HUES64 (cell line): ENCODE data around the gene PTPRN2.

Experiments used
- H3K27ac ChIP-seq: 2 replicates; pipeline ENCODE4 v1.7.0; 2013; ENCODE audit warnings: low read depth, low read length, inconsistent platforms
- H3K27me3 ChIP-seq: 2 replicates; pipeline ENCODE4 v1.6.1; 2013; ENCODE audit warnings: mild to moderate bottlenecking, low read length; ENCODE audit not compliant: insufficient read depth
- H3K36me3 ChIP-seq: 2 replicates; pipeline ENCODE4 v1.6.1; 2013; ENCODE audit warnings: mild to moderate bottlenecking, low read length; ENCODE audit not compliant: insufficient read depth
- H3K4me1 ChIP-seq: 2 replicates; pipeline ENCODE4 v1.6.1; 2013; ENCODE audit warnings: mild to moderate bottlenecking, low read length, moderate library complexity; ENCODE audit not compliant: insufficient read depth
- H3K4me3 ChIP-seq: 2 replicates; pipeline ENCODE4 v1.5.1; 2013; ENCODE audit warnings: mild to moderate bottlenecking, low read length, moderate library complexity
- H3K9ac ChIP-seq: 2 replicates; pipeline ENCODE4 v1.6.1; 2013; ENCODE audit warnings: mild to moderate bottlenecking, low read depth, low read length
- H3K9me3 ChIP-seq: 2 replicates; pipeline ENCODE4 v1.6.1; 2013; ENCODE audit warnings: low read depth, low read length; ENCODE audit not compliant: insufficient read depth
- WGBS: fragments of 150-250, 120-280 bp; methylation state at CpG from one replicate; pipeline ENCODE4 v1.1.7; 2013; ENCODE audit warnings: missing lambda C conversion rate; 5-methylcytosine and 5-hydroxymethylcytosine counted together

The PTPRN2 gene

DNA sequence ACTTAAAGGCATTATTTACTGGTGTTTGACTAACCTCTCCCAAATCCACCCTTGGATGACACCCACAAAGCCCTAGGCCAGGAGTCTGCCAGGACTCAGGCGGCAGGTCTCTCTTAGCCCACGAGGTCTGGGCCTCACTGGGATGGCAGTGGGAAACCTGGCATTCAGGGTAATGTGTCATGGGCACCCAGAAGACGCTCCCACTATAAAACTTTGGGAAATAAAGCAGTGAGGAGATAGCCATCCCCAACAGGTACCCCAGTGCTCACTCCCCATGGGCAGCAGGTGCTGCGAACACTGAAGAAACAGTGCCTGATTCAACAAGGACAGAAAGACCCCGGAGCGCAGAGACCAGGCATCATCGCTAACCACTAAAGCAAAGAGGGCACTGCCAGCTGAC is 14.4 kb upstream of the PTPRN2 start:
- H3K27ac ChIP-seq = no peak overlapping the region
- no peak overlapping the region for H3K4me3 ChIP-seq
- WGBS = over 99% methylated on average over 7 of the region's 7 CpGs
- H3K9me3 ChIP-seq = no peaks in the 10 kb centered on the region
- no peak overlapping the region for H3K9ac ChIP-seq
- no peaks in the 10 kb centered on the region for H3K4me1 ChIP-seq
- H3K36me3 ChIP-seq = peaks cover 10% of the 10 kb centered on the region
- H3K27me3 ChIP-seq = no peaks in the 10 kb centered on the region

DNA sequence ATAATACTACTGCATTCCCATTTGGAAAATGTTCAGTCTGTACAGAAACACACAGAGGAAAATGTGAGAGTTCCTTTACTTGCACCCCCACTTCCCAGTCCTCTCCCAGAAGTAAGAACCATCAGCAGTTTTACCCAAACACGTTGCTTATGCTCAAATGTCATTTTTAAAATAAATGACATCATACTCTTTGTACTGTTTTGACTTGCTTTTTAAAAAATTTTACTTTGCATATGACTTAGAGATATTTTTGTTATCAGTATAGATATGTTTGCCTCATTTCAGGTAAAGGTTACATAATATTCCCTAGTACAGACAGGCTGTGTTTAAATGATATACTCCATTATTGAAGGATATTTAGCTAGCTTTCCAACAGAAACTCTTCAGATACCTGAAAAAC is 13.5 kb upstream of the PTPRN2 start:
- H3K9ac ChIP-seq = no peak overlapping the region
- no peak overlapping the region for H3K4me3 ChIP-seq
- H3K4me1 ChIP-seq = no peaks in the 10 kb centered on the region
- WGBS = 86% methylated on average over 1 of the region's 1 CpG
- H3K27ac ChIP-seq = no peak overlapping the region
- 0 out of 2 replicates have a peak, but pooled peaks cover under 1% of the 10 kb centered on the region for H3K36me3 ChIP-seq
- no peaks in the 10 kb centered on the region for H3K27me3 ChIP-seq
- peaks cover 8% of the 10 kb centered on the region; the same call in 1 of the 2 replicates for H3K9me3 ChIP-seq

DNA sequence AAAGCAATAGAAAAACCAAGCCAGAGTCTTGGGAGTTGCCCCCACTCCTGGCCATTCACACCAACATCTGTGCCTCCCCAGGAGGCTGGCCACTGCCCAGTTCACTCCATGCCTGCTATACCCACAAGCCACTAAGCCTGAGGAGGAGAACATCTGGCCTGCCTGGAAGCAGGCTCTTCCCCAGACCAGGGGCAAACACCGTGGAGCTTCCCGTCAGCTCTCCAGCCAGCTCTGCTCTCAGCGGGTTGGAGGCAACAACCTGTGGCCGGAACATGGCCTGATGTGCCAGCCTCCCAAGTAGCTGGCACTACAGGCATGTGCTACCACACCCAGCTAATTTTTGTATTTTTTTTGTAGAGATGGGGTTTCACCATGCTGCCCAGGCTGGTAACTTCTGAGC is 9.1 kb upstream of the PTPRN2 start:
- Histone ChIP-seq H3K36me3 (no peaks in the 10 kb centered on the region), H3K9ac (no peak overlapping the region), H3K27ac (no peak overlapping the region), H3K4me3 (no peak overlapping the region), H3K27me3 (no peaks in the 10 kb centered on the region), H3K9me3 (peaks cover 48% of the 10 kb centered on the region), H3K4me1 (no peaks in the 10 kb centered on the region)
- 96% methylated on average over 4 of the region's 4 CpGs for WGBS

DNA sequence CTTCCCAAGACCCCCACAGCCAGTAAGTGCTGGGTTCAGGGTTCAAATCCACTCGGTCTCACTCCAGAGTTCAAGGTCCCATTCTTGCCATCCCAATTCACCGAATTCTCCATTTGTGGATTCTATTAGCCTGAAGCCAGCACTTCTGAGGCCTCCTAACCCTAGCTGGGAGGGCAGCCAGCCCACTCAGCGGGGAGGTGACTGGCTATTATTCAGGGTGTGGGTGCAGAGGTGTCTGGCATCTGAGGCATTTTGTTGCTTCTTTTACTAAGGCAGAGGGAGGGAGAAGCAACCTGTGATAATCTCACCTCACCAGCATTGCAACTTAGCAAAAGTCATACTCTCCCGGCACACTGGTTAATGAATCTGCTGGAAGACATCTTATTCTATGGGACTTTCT is 8.7 kb upstream of the PTPRN2 start:
- Histone ChIP-seq H3K4me1 (no peaks in the 10 kb centered on the region), H3K9ac (no peak overlapping the region), H3K4me3 (no peak overlapping the region), H3K27me3 (no peaks in the 10 kb centered on the region), H3K9me3 (peaks cover 52% of the 10 kb centered on the region), H3K27ac (no peak overlapping the region), H3K36me3 (no peaks in the 10 kb centered on the region)
- 92% methylated on average over 4 of the region's 4 CpGs for WGBS

DNA sequence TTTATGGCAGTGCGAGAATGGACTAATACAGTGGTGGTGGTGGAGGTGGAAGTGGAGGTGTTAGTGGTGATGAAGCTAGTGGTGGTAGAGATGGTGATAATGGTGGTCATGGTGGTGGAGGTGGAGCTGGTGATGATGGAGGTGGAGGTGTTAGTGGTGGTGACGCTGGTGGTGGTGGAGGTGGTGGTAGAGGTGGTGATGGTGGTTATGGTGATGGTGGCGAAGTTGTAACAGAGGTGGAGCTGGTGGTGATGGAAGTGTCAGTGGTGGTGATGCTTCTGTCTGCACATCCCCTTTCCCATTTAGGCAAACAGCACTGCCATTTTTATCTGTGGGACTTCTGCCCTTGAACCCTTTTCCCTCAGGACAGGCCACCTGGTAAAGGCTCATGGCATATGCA is 7.4 kb upstream of the PTPRN2 start:
- Histone ChIP-seq H3K9me3 (peaks cover 63% of the 10 kb centered on the region), H3K4me3 (no peak overlapping the region), H3K9ac (no peak overlapping the region), H3K4me1 (no peaks in the 10 kb centered on the region), H3K27me3 (no peaks in the 10 kb centered on the region), H3K27ac (no peak overlapping the region), H3K36me3 (no peaks in the 10 kb centered on the region)
- WGBS = 51% methylated on average over 3 of the region's 3 CpGs

DNA sequence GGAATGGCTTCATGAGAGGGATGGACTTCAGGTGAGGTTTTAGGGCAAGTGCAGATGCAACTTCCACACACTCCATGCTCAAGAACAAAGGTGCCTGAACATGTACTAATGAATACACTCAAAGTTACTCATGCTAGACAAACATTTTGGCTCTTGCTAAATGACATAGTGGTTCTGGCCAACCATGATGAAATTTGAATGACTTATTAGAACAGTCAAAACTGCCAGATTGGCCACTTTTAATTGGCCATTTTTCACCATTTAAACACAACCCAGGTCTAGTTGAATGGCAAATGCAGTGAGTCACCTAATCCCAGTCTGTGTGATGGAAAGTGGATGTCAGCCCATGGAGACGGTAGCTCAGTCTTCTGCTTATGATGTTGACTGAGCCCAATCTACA is 4.9 kb upstream of the PTPRN2 start:
- H3K27ac ChIP-seq = no peak overlapping the region
- peaks cover 82% of the 10 kb centered on the region for H3K9me3 ChIP-seq
- no peaks in the 10 kb centered on the region for H3K36me3 ChIP-seq
- 84% methylated on average over 1 of the region's 1 CpG for WGBS
- peaks cover 8% of the 10 kb centered on the region for H3K27me3 ChIP-seq
- H3K4me1 ChIP-seq = no peaks in the 10 kb centered on the region
- no peak overlapping the region for H3K9ac ChIP-seq
- no peak overlapping the region for H3K4me3 ChIP-seq

DNA sequence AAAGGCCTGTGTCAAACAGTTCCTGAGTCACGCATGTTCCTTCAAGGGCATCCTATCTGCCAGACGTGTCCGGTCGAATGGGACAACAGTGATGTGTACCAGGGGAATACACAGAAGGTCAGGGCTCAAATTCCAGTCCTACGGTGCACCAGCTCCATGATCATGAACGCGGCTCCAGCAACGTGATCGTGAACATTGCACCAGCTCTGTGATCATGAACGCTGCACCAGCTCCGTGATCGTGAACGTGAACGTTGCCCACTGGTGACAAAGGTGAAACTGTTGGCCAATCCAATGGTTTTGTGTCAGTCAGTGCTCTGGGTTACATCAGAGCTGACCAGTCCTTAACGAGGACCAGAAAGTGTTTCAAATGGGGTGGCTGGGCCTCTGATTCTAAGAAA is 4.3 kb upstream of the PTPRN2 start:
- Histone ChIP-seq H3K4me1 (no peaks in the 10 kb centered on the region), H3K9ac (no peak overlapping the region), H3K9me3 (peaks cover 82% of the 10 kb centered on the region), H3K27me3 (peaks cover 8% of the 10 kb centered on the region), H3K36me3 (no peaks in the 10 kb centered on the region), H3K27ac (no peak overlapping the region), H3K4me3 (no peak overlapping the region)
- 85% methylated on average over 15 of the region's 15 CpGs for WGBS

DNA sequence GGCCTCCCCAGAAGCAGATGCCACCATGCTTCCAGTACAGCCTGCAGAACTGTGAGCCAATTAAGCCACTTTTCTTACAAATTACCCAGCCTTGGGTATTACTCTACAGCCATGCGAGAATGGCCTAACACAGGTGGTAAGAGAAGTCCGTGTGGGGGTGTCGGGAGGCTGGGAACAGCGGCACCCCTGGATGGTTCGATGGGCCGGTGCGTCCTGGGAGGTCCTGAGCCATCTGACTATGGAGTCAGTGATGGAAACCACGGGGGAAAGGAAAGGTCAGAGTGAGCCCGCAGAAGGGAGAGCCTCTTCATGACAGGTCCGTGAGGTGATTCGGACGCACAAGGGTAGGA is 2.5 kb upstream of the PTPRN2 start:
- no peak overlapping the region for H3K4me3 ChIP-seq
- H3K27ac ChIP-seq = no peak overlapping the region
- WGBS = 92% methylated on average over 12 of the region's 12 CpGs
- H3K4me1 ChIP-seq = no peaks in the 10 kb centered on the region
- peaks cover 8% of the 10 kb centered on the region for H3K27me3 ChIP-seq
- H3K9ac ChIP-seq = no peak overlapping the region
- no peaks in the 10 kb centered on the region for H3K36me3 ChIP-seq
- H3K9me3 ChIP-seq = peaks cover 80% of the 10 kb centered on the region

DNA sequence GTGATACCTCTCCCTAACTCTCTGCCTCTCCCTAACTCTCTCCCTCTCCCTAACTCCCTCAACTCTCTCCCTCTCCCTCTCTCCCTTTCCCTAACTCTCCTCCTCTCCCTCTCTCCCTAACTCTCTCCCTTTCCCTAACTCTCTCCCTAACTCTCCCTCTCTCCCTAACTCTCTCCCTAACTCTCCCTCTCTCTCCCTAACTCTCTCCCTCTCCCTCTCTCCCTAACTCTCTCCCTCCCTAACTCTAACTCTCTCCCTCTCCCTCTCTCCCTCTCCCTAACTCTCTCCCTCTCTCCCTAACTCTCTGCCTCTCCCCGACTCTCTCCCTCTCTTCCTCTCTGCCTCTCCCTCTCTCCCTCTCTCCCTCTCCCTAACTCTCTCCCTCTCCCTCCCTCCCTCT is 2.0 kb upstream of the PTPRN2 start:
- Histone ChIP-seq H3K9ac (no peak overlapping the region), H3K36me3 (no peaks in the 10 kb centered on the region), H3K4me1 (no peaks in the 10 kb centered on the region), H3K4me3 (no peak overlapping the region), H3K27ac (no peak overlapping the region), H3K27me3 (peaks cover 8% of the 10 kb centered on the region), H3K9me3 (peaks cover 80% of the 10 kb centered on the region)
- WGBS = 69% methylated on average over 1 of the region's 1 CpG

DNA sequence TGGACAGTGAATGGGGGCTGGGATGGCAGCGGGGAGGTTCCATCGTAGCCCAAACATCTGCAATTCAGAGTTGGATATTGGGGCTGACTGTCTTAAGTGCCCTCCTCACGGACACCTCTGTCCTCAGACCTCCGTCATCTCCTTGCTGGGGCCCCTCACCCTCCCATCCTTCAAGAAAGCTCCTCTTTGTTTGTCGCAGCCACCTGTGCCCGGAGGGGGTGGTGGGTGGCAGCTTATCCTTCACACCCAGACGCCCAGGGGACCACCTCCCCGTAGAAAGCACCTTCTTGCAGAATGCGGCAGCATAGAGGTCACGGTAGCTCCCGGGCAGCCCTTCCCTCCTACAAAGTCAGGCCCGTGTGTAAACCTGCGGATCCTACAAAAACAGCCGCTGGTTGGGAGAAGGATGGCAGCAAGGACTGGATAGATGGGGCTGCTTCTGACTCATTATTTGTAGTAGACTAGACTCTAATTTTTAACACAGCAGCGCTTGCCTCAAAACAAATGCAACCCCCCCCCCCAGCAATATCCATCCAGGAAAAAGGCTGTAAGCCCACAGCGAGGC is 1.3 kb upstream of the PTPRN2 start:
- H3K9me3 ChIP-seq = peaks cover 80% of the 10 kb centered on the region
- no peak overlapping the region for H3K4me3 ChIP-seq
- no peak overlapping the region for H3K27ac ChIP-seq
- H3K36me3 ChIP-seq = no peaks in the 10 kb centered on the region
- H3K4me1 ChIP-seq = no peaks in the 10 kb centered on the region
- H3K9ac ChIP-seq = no peak overlapping the region
- 90% methylated on average over 15 of the region's 16 CpGs for WGBS
- H3K27me3 ChIP-seq = peaks cover 8% of the 10 kb centered on the region

DNA sequence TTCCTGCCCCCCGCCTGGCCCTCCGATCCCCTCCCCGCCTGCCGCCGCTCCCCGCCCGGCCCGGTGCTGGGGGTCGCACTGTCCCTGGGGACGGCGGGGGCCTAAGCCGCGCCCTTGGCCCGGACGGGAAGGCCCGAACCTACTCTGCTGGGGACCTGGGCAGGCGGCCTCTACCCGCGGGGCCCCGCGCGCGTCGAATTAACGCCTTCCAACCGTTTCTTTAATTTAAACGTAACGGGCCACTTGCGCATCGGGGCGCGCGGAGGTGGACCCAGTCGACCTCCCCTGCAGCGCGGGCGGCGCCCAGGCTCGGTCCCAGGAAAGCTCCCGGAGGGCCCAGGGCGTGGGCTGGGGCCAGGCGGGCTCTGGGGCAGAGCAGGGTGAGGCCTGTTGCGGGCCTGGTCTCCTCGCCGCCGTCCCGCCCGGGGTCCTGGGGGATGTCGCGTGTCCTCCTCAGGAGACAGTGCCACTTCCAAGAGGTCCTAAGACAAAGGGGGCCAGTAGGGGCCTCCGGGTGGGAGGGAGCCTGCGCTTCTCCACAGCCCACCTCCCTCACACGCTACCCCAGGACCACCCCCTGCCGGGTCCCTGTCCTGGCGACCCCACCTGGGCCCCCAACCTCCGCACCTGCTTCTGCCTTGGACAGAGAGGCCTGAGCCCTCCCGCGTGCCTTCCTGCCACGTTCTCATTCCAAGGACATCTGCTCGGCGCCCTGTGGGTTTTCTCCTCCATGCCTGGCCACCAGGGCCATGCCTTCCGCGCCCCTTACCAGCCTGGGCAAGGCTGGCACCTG is 658 bp upstream of the PTPRN2 start:
- H3K9ac ChIP-seq = no peak overlapping the region
- H3K4me1 ChIP-seq = no peaks in the 10 kb centered on the region
- H3K9me3 ChIP-seq = peaks cover 80% of the 10 kb centered on the region
- no peak overlapping the region for H3K27ac ChIP-seq
- no peaks in the 10 kb centered on the region for H3K36me3 ChIP-seq
- H3K27me3 ChIP-seq = peaks cover 8% of the 10 kb centered on the region
- no peak overlapping the region for H3K4me3 ChIP-seq
- 94% methylated on average over 63 of the region's 63 CpGs for WGBS
